NCI-H345 (cell line): ENCODE measurements around the gene DYSF.

Source experiments
- DNase-seq: peaks from one replicate; lab custom pipeline; 2025; lab: John Stamatoyannopoulos, UW

Gene DYSF

DNA sequence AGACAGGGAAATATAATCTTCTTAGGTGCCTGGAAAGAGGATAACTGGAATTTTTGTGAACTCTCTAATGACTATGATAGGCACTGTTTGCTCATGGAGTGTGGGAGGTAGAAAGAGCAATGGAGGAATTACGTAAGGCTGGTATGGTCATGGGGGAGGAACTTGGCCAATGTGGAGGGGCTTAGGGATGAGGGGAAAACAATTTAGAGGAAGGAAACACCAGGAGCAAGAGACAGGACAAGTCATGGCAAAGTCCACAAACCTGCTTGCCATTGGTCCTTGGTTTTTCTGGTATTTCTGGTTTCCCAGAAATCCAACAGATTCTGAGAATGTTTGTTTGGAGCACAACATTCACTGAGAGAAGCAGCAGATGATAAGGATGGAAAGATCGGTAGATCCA lies 274.2 kb downstream of the DYSF start:
- no peak for DNase-seq

GRCh38 chr2:71728036-71728435 lies 274.7 kb downstream of the DYSF start:
- DNase-seq = no peak

DNA sequence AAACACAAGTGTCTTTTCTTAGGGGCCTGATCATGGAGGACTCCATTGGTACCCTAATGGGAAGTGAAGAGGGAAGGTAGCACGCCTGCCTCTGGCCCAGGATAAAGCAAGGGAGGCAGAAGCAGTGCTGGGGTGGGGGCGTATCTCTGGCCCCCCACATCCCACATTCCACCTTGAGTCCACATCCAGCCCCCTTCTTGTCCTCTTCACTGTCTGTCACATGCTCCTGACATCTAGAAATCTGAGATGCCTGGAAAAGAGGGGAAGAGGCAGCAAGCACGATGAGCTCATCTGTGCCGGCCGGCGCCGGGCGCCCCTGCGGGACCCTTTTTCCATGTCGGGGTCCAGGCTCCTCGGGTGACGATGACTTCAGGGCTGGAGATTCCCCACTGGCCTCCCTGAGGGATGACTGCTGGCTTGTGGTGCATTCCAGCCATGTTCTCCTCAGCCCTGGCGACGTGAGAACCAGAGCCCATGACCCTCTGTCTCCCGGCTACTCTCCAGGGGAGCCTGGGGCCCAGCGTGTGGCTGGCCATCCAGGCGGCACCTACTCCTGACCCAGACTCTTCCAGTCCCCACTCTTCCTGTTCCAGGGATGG lies 277.5 kb downstream of the DYSF start:
- no peak for DNase-seq

GRCh38 chr2:71734620-71735019 lies 281.3 kb downstream of the DYSF start:
- no peak for DNase-seq

- DNase-seq = no peak
These were observed 282.3 kb downstream of the DYSF start for GRCh38 chr2:71735676-71736075.
